K562 (cell line): ENCODE measurements around the gene PDE6D. TPM values are rescaled to one million over a fixed set of nuclear protein-coding genes. Genes with fewer than 3 reads are reported as not detected.

Experiments
- ATAC-seq: fragments of 200-7000 bp; cut with Tn5 transposase; 3 replicates; pipeline ENCODE4 v1.9.1; 2020; ENCODE audit warnings: moderate library complexity
- BruUV-seq: library from RNA; stranded (reverse); fragments of 400-500 nt; replicated peaks from 2 replicates; lab custom pipeline; 2021; lab: Mats Ljungman, UMichigan
- CTCF ChIA-PET: fragments of 300-600 bp; formaldehyde crosslinking; extraction: SDS; loops from one replicate; lab custom pipeline; 2021; ENCODE audit warnings: low intra/inter-chr PET ratio; lab: Yijun Ruan, JAX
- POLR2A ChIA-PET: fragments of 300-600, 350-650 bp; sonication (Branson Sonifier 250); formaldehyde crosslinking; extraction: SDS; loops from one replicate; lab custom pipeline; 2021; ENCODE audit warnings: antibody characterized with exemption, inconsistent platforms; lab: Yijun Ruan, JAX
- DNase-seq, 4 experiments: peaks; one replicate each; pipeline versions ENCODE4 v3.0.0 to v3.0.0-alpha.2; 2011 to 2018; ENCODE audit warnings: low spot score in 3 of 4, mixed read lengths in 3 of 4; ENCODE audit errors: extremely low read depth in 1 of 4
- FAIRE-seq: peaks from 2 replicates; lab custom pipeline; 2011; peaks lifted over from hg19 to GRCh38; lab: Jason Lieb, UNC
- H2AFZ ChIP-seq: 2 replicates; pipeline ENCODE4 v1.6.0; 2011; ENCODE audit warnings: low read depth, low read length, control low read depth, inconsistent platforms
- H3K27ac ChIP-seq: fragments of 200-600 bp; 3 replicates; pipeline ENCODE4 v1.8.0; 2011; ENCODE audit warnings: low read depth, mild to moderate bottlenecking, control low read depth, inconsistent platforms, low read length, moderate library complexity, mixed read lengths; ENCODE audit errors: extremely low read depth
- H3K27me3 ChIP-seq, 2 experiments: fragments of 300-600 bp in 1 of 2; 2 replicates in 1 of 2; 3 replicates in 1 of 2; pipeline versions ENCODE4 v1.6.0 to v1.8.0; 2011; ENCODE audit warnings: inconsistent platforms in 2 of 2, low read length in 2 of 2, mild to moderate bottlenecking in 1 of 2, mixed read lengths in 1 of 2, moderate library complexity in 1 of 2; ENCODE audit not compliant: control insufficient read depth in 2 of 2, insufficient read depth in 2 of 2
- H3K36me3 ChIP-seq: fragments of 300-600 bp; 3 replicates; pipeline ENCODE4 v1.8.0; 2011; ENCODE audit warnings: mild to moderate bottlenecking, low read length, inconsistent platforms; ENCODE audit not compliant: control insufficient read depth, insufficient read depth
- H3K4me1 ChIP-seq, 2 experiments: fragments of 200-600 bp in 1 of 2; replicated peaks in 1 of 2; 2 replicates in 1 of 2; 3 replicates in 1 of 2; pipeline versions ENCODE4 v1.5.1 to v1.8.0; 2011; ENCODE audit warnings: inconsistent platforms in 2 of 2, low read length in 2 of 2, mild to moderate bottlenecking in 1 of 2, mixed read lengths in 1 of 2, moderate library complexity in 1 of 2; ENCODE audit not compliant: control insufficient read depth in 2 of 2, insufficient read depth in 2 of 2
- H3K4me2 ChIP-seq: 2 replicates; pipeline ENCODE4 v1.6.1; 2011; ENCODE audit warnings: low read length, control low read depth, inconsistent platforms, mixed read lengths; ENCODE audit not compliant: insufficient read depth
- H3K4me3 ChIP-seq: fragments of 200-600 bp; sonication (generic), shearing (Covaris generic); 2 replicates; pipeline ENCODE4 v1.5.1; 2016; ENCODE audit warnings: control low read depth, inconsistent platforms
- H3K79me2 ChIP-seq: fragments of 200-600 bp; 3 replicates; pipeline ENCODE4 v1.8.0; 2011; ENCODE audit warnings: low read length, inconsistent platforms; ENCODE audit not compliant: control insufficient read depth, insufficient read depth
- H3K9ac ChIP-seq, 2 experiments: 2 replicates each; pipeline versions ENCODE4 v1.6.0 to v1.6.1; 2011; ENCODE audit warnings: low read depth in 2 of 2, low read length in 2 of 2, control low read depth in 1 of 2, inconsistent platforms in 1 of 2, mild to moderate bottlenecking in 1 of 2, mixed read lengths in 1 of 2; ENCODE audit not compliant: insufficient read depth in 1 of 2
- H3K9me1 ChIP-seq: one replicate; pipeline ENCODE4 v1.6.0; 2011; ENCODE audit warnings: inconsistent platforms, mild to moderate bottlenecking, low read length, moderate library complexity; ENCODE audit not compliant: control insufficient read depth, insufficient read depth
- H3K9me3 ChIP-seq: replicated peaks from 2 replicates; pipeline ENCODE4 v1.5.1; 2011; ENCODE audit warnings: low read depth, low read length, inconsistent platforms; ENCODE audit not compliant: control insufficient read depth, insufficient read depth
- H4K20me1 ChIP-seq: replicated peaks from 2 replicates; pipeline ENCODE4 v1.6.1; 2011; ENCODE audit warnings: low read length, inconsistent platforms, mixed read lengths; ENCODE audit not compliant: control insufficient read depth, insufficient read depth
- ATF2 ChIP-seq: sonication (generic); formaldehyde crosslinking; IDR thresholded peaks from 2 replicates; pipeline ENCODE4 v1.8.1; 2022; ENCODE audit warnings: missing genetic modification reagents
- CC2D1A ChIP-seq: fragments of 450-650 bp; IDR thresholded peaks from 2 replicates; pipeline ENCODE4 v1.6.1; 2017; ENCODE audit warnings: mild to moderate bottlenecking
- DNMT1 ChIP-seq: fragments of 450-650 bp; IDR thresholded peaks from 2 replicates; pipeline ENCODE4 v1.6.1; 2016; ENCODE audit warnings: antibody characterized with exemption, mild to moderate bottlenecking
- MCM7 ChIP-seq, 2 experiments: fragments of 450-650 bp; IDR thresholded peaks; 2 replicates each; pipeline ENCODE4 v1.6.1; 2016 to 2018
- NCOA2 ChIP-seq, 2 experiments: fragments of 450-650 bp; IDR thresholded peaks; 2 replicates each; pipeline ENCODE4 v1.6.1; 2018; ENCODE audit warnings: mild to moderate bottlenecking in 2 of 2, moderate library complexity in 1 of 2; ENCODE audit not compliant: partially characterized antibody in 2 of 2
- NR0B1 ChIP-seq: fragments of 450-650 bp; IDR thresholded peaks from one replicate; pipeline ENCODE4 v1.6.1; 2018; ENCODE audit warnings: mild to moderate bottlenecking, moderate library complexity; ENCODE audit not compliant: partially characterized antibody
- PKNOX1 ChIP-seq: fragments of 450-650 bp; IDR thresholded peaks from 2 replicates; pipeline ENCODE4 v1.6.1; 2016
- SFPQ ChIP-seq: fragments of 200-400 bp; formaldehyde crosslinking; IDR thresholded peaks from 2 replicates; pipeline ENCODE4 v1.6.1; 2017; ENCODE audit warnings: mild to moderate bottlenecking, low read depth, low read length, moderate library complexity
- SMAD2 ChIP-seq: fragments of 150-350 bp; IDR thresholded peaks from 2 replicates; pipeline ENCODE4 v1.6.1; 2014; ENCODE audit warnings: low read depth, mild to moderate bottlenecking, low read length
- ZNF12 ChIP-seq: sonication (generic); formaldehyde crosslinking; IDR thresholded peaks from 2 replicates; pipeline ENCODE4 v1.4.0; 2020; ENCODE audit warnings: mild to moderate bottlenecking, missing genetic modification reagents
- ZNF592 ChIP-seq: fragments of 450-650 bp; IDR thresholded peaks from 2 replicates; pipeline ENCODE4 v1.6.1; 2017; ENCODE audit warnings: antibody characterized with exemption, mild to moderate bottlenecking
- WGBS: fragments of 100-300 bp; shearing (Covaris generic); methylation state at CpG from one replicate; pipeline ENCODE4 v1.1.6; 2016; ENCODE audit warnings: low coverage, mixed read lengths; ENCODE audit not compliant: insufficient coverage; ENCODE audit errors: missing lambda C conversion rate; 5-methylcytosine and 5-hydroxymethylcytosine counted together
- in situ Hi-C: fragments of 300-500 bp; cut with MboI; formaldehyde crosslinking; loops from 4 replicates; pipeline ENCODE4 v1.15.0; 2018; ENCODE audit warnings: inconsistent platforms, mixed read lengths
- intact Hi-C: fragments of 100-400 bp; cut with micrococcal nuclease; formaldehyde crosslinking; loops from 2 replicates; pipeline ENCODE4 v1.14.2; 2022
- polyA plus RNA-seq, 8 experiments: library from polyadenylated mRNA; depleted of rRNA in 4 of 8; stranded (reverse) in 5 of 8; unstranded in 3 of 8; fragments of >200 nt; fragmentation: Nextera tagmentation in 2 of 8; fragmentation: Illumina TruSeq in 1 of 8; extraction: Ambion mirVana in 2 of 8; extraction: Trizol in 1 of 8; gene quantifications; 2 replicates each; pipeline versions ENCODE4 v1.2.1 to v1.2.3, GENCODE V29; 2011 to 2014; ENCODE audit warnings: inconsistent platforms in 1 of 8, missing spikeins in 1 of 8
- total RNA-seq, 7 experiments: library from RNA; depleted of rRNA in 6 of 7; stranded (reverse); fragments of >200 nt in 6 of 7; fragmentation: Illumina TruSeq in 2 of 7; extraction: Trizol in 2 of 7; gene quantifications; 2 replicates each; pipeline versions ENCODE4 v1.2.1 to v1.2.3, GENCODE V29; 2011 to 2021; ENCODE audit warnings: low replicate concordance in 1 of 7

PDE6D gene
- total and polyA plus RNA-seq, 9 of the 15 experiments (the other 6 are each of a cell fraction or from before 2014, with no cell fraction given), result 0.65 to 11.6 (median 7.0) TPM

- 3% methylated on average over 4 of the region's 4 CpGs for WGBS
- Histone ChIP-seq H3K4me3 (no peak overlapping the region), H3K9me3 (no peaks in the 10 kb centered on the region), H3K27me3 (peaks cover 7 to 17% of the 10 kb centered on the region in 2 experiments; a peak in 4 of 5 replicates), H3K4me2 (no peak overlapping the region), H3K9me1 (no peaks in the 10 kb centered on the region), H4K20me1 (no peaks in the 10 kb centered on the region), H3K79me2 (no peaks in the 10 kb centered on the region), H3K27ac (no peak overlapping the region), H3K4me1 (no peaks in the 10 kb centered on the region), H3K9ac (no peak overlapping the region), H2AFZ (no peak overlapping the region), H3K36me3 (no peaks in the 10 kb centered on the region)
- CTCF ChIA-PET, result no interaction called here
- DNase-seq (no peak), FAIRE-seq (no peak), ATAC-seq (no peak)
- intact Hi-C loops (no loop called here), in situ Hi-C loops (no loop called here)
- no TSS peak for BruUV-seq
- POLR2A ChIA-PET, result no interaction called here
- TF ChIP-seq ZNF12 (CRISPR knock-in tag), result no peak
- TF ChIP-seq ATF2 (CRISPR knock-in tag), result no peak
- no peak for TF ChIP-seq SFPQ
- TF ChIP-seq MCM7 (IDR thresholded peaks at IDR 0.05), result no peak
- no peak for TF ChIP-seq NR0B1
- no peak for TF ChIP-seq CC2D1A
- no peak for TF ChIP-seq NCOA2 (IDR thresholded peaks at IDR 0.05; ENCODE audit: partially characterized antibody in 2 of 2)
- no peak for TF ChIP-seq DNMT1
- TF ChIP-seq SMAD2, result no peak
- TF ChIP-seq PKNOX1, result no peak
- no peak for TF ChIP-seq ZNF592
Measured at GRCh38 chr2:231727621-231728020, 53.5 kb downstream of the PDE6D start.
